ENCODE results near the gene SAA1.
"Not testable (repeated sequence)": the region's sequence is repeated elsewhere in the genome, so short reads cannot be mapped to it uniquely, and the experiment has no call there.

The SAA1 gene

GRCh38 chr11:18265949-18266348 is at the start of gene SAA1:
Gene SAA1 (plus strand): TSS chr11:18266264. CDS start chr11:18266888, 624 bp downstream.
- no peak for DNase-seq (ENCODE audit: low read depth in 2 of 2)

GRCh38 chr11:18221274-18221876 is 44.7 kb upstream of the SAA1 start:
- no peak for DNase-seq (ENCODE audit: low read depth in 2 of 2)

- no peak for DNase-seq (ENCODE audit: low read depth in 2 of 2)
Observed at GRCh38 chr11:18222814-18223421, 43.1 kb upstream of the SAA1 start.

GRCh38 chr11:18223591-18224387 is 42.3 kb upstream of the SAA1 start:
- no peak for DNase-seq (ENCODE audit: low read depth in 2 of 2)

- DNase-seq (ENCODE audit: low read depth in 2 of 2) = no peak
Observed at GRCh38 chr11:18225913-18226312, 40.2 kb upstream of the SAA1 start.

GRCh38 chr11:18229501-18229900 is 36.6 kb upstream of the SAA1 start:
- no peak for DNase-seq (ENCODE audit: low read depth in 2 of 2)

- DNase-seq (ENCODE audit: low read depth in 2 of 2) = no peak
Observed at GRCh38 chr11:18230859-18231258, 35.2 kb upstream of the SAA1 start.

- DNase-seq (ENCODE audit: low read depth in 2 of 2) = no peak
Observed at GRCh38 chr11:18233912-18234311, 32.2 kb upstream of the SAA1 start.

GRCh38 chr11:18235394-18236334 is 30.4 kb upstream of the SAA1 start:
- no peak for DNase-seq (ENCODE audit: low read depth in 2 of 2)

GRCh38 chr11:18236664-18237356 is 29.3 kb upstream of the SAA1 start, which contains the start of gene SAA4:
Gene SAA4 (minus strand): TSS chr11:18236802. CDS start chr11:18235926, 876 bp downstream.
- no peak for DNase-seq (ENCODE audit: low read depth in 2 of 2)

- no peak for DNase-seq (ENCODE audit: low read depth in 2 of 2)
Observed at GRCh38 chr11:18239655-18240054, 26.4 kb upstream of the SAA1 start.

- DNase-seq (ENCODE audit: low read depth in 2 of 2) = peak; percentile 29 to 31
Observed at GRCh38 chr11:18243783-18244362, 22.2 kb upstream of the SAA1 start.

GRCh38 chr11:18245396-18245795 is 20.7 kb upstream of the SAA1 start:
- no peak for DNase-seq (ENCODE audit: low read depth in 2 of 2)

- not testable (repeated sequence) for DNase-seq (ENCODE audit: low read depth in 2 of 2)
Observed at GRCh38 chr11:18246379-18247190, 19.5 kb upstream of the SAA1 start.

GRCh38 chr11:18247191-18247581 is 18.9 kb upstream of the SAA1 start:
- not testable (repeated sequence) for DNase-seq (ENCODE audit: low read depth in 2 of 2)

- no peak for DNase-seq (ENCODE audit: low read depth in 2 of 2)
Observed at GRCh38 chr11:18248561-18248960, 17.5 kb upstream of the SAA1 start, which contains the start of gene SAA2. Gene SAA2 (minus strand): TSS chr11:18248668. CDS start chr11:18248011, 657 bp downstream.

- no peak for DNase-seq (ENCODE audit: low read depth in 2 of 2)
Observed at GRCh38 chr11:18253233-18253632, 12.8 kb upstream of the SAA1 start.

GRCh38 chr11:18253778-18254338 is 12.2 kb upstream of the SAA1 start:
- DNase-seq (ENCODE audit: low read depth in 2 of 2) = no peak

GRCh38 chr11:18254781-18255361 is 11.2 kb upstream of the SAA1 start:
- no peak for DNase-seq (ENCODE audit: low read depth in 2 of 2)
